NCI-H146 treated with DMSO at 0.1 percent for 48 hours (cell line): ENCODE data around the gene SLC43A1.

Experiments used
- DNase-seq: peaks from one replicate; lab custom pipeline; 2025; ENCODE audit not compliant: unreplicated experiment; lab: John Stamatoyannopoulos, UW

The SLC43A1 gene

DNA sequence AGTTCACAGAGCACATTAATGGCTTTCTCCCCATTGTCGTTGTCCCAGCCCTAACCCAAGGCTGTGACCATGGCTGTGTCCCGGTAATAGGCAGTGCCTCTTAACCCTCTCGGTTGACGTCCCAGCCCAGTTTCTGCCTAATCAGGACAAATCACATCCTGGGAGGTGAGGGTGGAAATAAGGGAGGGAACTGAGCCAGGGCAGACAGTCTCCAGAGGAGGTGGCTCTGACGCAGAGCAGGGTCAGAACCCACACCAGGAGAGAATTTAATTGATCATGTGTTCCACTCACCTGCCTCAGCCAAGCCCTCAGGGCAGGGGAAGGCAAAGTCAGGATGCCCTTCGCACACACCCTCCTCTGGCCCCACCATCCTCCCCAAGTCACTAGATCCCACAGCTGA is 17.0 kb downstream of the SLC43A1 start:
- no peak for DNase-seq

DNA sequence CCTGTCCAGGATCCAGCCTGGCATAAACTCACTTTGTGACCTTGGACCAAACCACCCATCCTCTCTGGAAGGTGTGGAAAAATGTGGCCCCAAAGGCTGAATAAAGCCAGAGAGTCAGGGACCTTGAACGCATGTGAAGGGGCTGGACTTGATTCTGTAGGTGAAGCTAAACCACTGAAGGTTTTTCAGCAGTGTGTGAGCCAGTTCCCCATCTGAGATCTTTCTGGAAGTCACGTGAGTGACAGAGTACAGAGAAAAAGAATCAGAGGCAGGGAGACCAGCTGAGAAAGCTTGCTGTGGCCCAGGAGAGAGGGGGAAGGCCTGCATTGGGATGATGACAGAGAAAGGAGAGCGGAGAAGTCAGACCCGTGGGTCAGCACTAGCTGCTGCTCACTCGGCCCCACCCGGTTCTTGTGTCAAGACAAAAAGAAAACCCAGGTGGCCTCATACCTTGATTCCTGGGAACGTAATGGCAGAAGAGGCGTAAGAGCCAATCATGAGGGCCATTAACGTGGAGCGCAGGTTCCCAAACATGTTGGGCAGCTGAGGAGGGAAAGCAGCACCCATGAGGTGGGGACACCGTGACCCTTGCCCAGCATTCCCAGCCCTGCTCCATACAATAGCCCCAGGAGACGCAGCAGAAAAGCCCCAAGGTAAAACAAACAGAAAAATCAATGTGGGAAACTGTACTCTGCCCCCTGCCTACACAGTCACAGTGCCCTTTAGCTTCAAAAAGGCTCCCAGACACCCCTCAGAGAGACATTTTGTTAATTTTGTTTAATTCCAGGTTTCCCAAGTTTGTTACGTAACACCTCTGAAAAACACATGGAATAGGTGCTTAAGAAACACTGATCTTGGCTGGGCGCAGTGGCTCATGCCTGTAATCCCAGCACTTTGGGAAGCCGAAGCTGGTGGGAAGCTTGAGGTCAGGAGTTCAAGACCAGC is 17.9 kb downstream of the SLC43A1 start:
- DNase-seq, result peak; percentile 82

DNA sequence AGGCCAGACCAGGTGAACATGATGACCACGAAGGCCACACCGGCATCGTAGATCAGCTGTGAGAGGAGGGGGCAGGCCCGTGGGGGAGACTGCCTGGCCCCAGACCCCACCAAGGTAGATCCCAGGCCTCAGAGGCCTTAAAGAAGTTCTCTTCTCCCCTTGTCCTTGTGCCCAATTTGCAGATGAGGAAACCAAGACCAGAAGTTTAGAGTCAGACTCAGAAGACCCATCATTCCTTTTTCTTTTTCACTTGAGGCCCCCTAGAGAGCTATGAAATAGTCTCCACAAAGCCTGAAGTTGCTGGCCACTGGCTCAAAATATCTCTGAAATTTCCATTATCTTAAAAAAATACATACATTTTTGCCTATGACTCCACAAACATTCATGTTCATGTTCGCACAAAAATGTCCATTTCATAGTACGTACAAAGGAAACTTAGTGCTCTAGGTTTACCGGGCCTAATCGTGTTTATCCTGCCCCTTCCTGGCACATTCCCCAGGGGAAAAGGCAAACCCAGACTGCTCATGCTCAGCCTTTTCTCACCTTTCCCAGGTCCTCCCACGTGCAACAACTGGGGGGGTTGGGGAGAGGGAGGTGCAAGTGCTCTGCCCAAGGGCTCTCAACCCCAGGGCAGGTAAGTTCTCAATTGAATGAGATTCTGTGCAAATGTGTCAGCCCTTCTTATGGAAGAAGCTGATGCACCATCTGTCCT is 19.2 kb downstream of the SLC43A1 start:
- DNase-seq, result no peak

DNA sequence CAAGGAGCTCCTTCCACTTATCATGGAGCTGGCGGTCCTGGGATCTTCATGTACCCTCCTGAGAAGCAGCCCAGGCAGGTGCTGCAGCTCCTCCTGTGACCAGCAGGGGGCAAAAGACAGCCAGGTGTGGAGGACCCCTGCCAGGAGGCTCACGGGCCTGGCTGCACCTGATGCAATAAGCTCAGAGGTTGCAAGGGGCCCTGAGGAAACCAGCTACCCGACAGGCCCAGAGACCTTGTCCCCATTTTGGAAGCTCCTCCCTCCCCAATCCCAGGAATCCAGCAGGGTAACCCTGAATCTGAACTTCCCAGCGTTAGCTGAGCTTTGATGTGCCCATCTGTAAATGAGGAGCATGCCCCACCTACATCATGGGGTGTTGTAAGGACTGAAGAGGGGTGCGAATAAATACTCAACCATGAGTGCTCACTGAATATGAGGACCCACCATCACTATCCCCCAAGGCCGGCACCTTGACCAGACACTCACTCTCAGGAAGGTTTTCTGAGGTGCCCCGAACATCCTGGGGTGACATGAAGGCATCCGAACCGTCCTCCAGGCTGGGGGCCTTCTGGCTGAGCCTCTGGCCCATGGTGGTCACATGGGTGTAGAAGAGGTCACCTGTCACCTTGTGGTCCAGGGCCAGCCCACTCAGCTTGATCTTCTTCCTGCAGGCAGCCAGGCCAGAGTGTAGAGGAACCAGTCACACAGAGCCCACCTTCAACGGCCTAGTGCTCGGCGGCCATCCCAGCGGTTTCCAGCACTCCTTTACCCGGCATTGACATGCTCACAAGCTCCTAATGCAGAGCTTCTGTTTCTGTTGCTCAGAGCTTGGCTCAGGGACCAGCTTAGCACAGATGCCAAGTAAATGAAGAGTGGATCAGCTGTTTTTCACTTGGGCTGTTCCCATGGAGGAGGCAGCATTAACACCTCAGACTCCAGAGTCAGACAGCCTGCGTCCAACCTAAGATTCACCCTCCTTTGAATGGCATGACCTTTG is 21.7 kb downstream of the SLC43A1 start:
- DNase-seq, result peak; percentile 34

DNA sequence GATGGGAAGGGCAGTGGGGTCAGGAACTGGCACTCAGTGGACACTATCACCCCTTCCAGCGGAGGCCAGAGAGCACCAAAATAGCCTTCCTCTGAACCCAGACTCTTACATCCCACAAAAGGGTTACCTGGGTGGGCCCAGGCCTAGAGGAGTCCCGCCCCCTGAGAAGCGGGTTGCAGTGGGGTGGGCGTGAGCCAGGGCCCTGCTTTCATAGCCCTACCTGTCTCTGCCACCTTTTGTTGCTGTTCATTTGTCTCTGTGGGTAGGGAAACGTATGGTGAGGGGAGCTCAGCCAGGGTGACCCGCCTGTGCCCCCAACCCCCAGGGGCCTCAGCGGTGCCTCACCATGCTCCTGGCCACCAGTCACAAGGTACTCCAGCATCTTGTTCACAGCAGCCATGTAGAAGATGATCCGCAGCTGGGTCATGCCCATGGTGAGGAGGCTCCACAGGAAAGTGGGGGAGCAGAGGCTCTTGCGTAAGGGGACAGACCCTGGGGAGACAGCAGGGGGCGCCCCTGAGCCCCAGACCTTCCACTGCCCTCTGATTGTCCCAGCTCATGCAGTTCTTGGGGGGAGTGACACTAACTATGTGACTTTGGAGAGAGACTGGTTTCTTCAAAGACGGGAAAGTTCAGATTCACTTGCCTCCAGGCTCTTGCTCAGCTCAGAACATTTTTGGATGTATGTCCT is 24.0 kb downstream of the SLC43A1 start:
- no peak for DNase-seq

DNA sequence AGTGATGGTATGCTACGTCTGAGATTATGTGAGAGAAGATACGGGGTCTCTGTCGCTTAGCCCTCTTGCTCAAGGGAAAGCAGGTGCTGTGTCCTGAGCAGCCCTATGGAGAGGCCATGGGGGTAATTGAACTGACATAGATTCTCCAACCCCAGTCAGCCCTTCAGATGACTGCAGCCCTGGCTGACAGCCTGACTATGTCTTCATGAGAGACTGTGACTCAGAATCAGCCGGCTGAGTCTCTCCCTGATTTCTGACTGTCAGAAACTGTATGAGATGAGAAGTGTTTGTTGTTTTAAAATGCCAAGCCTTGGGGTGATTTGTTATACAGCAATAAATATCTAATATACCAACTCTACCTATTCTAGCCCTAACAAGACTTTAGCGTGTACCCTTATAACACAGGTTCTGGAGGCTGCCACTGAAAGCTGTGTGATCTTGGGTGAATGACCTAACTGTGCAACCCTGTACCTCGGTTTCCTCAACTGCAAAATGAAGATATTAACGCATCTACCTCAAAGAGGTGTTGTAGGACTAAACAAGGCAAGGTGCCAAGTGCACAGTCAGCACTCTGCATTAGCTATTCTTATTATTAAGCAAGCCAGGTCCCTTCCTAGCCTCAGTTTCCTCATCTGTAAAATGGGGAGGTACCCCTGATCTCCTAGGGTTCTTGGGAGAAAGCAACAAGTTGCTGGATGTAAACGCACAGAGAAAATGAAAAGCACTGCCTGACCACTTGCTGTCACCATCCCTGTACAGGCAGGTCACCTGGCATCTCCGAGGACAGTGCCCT is 24.9 kb downstream of the SLC43A1 start:
- no peak for DNase-seq

DNA sequence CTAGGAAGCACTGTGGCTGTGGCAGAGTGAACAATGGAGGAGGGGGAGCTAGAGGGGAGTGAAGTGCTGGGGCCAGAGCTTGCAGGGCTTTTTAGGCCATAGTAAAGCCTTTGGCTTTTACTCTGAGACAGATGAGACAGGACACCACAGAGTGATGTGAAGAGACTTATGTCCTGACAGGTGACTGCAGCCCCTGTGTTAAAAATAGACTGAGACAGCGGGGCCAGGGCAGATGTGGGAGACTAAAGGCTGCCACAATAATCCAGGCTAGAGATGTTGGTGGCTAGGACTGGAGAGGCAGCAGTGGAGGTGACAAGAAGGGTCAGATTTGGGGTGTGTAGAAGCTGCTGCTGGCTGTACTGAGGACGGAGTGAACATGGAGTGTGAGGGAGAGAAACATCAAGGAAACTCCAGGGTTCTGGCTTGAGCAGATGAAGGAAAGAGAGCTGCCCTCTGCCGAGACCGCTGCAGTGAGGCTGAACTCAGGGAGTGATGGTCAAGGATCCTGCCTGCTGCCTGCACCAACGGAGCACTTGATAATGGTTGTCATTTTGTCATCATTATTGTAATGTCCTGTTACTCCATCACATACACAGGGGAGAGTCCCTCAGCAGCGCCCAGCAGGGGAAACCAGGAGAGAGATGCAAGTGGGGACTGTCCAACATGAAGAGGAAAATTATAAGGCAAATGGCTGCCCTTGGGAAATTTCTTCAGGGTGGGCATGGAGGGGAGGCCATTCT is 27.4 kb downstream of the SLC43A1 start:
- no peak for DNase-seq

DNA sequence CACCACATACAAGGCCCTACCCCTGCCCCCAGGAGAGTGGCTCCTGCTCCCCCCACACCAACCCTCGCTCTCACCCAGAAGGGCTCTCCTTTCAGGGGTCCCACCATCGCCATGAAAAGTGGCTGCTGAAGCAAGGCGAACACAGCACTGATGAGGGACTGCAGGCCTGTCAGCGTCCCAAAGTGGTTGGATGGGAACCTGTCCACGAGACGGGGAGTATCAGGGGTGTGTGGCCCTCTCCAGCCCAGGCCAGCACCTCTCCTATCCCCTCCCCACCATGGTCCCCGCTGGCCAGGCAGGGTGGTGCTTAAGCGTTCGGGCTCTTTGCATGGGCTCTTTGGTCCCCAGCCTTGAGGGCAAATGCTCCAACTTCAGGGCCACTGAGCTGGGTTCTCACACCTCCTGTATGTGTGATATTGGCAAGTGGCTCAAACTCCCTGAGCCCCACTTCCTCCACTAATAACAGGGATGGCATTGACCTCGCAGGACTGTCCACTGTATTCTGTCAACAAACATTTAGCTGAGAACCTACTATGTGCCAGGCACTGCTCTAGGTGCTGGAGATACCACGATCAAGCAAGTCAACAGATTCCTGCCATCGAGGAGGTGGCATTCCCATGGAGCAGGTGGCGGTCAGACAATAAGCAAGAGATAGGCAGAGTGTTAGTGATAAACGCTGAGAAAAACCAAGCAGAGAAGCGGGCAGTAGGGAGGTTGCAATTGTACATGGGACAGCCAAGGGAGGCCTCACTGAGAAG is 28.3 kb downstream of the SLC43A1 start:
- DNase-seq, result no peak

DNA sequence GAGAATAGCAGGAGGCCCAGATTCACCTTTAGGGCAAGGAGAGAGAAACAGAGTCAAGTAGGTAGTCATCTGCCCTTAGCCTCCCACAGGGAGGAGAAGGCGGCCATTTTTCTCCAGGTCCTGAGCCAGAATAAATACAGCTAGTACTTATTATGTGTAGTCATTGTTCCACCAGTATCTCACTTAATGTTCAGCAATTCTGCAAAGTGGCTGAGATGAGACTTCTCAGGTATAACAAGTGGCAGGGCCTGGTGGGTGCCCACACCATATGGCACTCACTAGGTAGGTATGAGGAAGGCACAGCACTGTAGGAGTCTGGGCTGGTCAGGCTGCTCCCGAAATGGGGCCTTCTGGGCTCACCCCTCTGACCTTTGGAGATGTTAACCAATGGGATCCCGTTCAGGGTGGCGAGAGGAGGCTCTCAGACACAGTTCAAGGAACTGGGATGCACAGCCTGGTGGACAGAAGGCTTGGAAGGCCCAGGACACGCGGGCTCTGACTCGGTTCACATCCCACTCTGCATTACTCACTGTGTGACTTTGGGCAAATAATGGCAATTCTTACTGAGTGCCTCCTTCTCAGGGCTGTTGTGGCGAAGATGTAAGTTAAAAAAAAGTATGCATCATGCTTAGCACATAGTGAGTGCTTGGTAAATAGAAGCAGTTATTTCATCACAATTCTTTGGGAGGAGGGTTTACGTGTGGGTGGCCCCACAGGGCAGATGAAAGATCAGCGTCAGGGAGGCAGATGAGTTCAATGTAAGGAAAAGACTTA is 30.1 kb downstream of the SLC43A1 start:
- no peak for DNase-seq

DNA sequence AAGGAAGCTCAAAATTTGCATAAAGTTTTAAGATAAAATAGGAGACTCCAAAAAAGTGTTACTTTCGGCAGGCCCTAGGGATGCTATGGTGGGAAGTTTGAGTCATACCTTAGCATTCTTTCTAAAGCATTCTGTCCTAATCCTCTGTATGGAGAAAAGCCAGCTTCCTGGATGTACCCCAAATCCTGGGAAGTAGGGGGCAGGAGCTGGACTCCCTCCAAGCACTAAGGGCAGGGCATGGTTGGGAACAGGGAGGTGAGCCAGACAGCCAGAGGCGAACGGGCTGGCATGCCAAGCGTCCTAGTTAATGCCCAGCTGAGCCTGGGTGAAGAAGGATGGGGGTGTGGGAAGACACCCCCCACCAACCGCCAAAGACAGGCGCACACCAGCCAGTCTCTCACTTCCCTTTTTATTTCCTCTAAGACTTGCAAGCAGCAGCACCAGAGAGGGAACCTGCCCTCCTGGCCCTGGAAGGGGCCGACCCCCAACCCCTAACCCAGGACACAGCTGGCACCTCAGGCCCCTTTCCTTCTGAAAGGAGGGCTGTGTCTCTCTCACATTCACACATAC is 31.3 kb downstream of the SLC43A1 start:
- no peak for DNase-seq

DNA sequence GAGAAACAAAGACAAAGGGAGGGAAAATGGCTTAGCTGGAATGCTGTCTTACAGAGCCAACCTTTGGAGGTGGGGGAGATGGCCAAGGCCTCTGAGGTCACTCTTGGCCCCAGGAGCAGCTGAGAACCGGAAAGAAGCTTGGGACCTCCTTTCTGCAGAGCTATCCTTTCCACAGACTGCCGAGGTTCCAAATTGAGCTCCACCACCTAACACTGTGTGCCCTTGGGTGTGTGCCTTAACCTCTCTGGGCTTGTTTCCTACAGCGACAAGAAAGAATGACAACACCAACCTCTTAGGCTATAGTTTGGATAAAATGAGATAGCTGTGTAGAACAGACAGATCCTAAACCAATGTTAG is 32.0 kb downstream of the SLC43A1 start:
- DNase-seq, result no peak

DNA sequence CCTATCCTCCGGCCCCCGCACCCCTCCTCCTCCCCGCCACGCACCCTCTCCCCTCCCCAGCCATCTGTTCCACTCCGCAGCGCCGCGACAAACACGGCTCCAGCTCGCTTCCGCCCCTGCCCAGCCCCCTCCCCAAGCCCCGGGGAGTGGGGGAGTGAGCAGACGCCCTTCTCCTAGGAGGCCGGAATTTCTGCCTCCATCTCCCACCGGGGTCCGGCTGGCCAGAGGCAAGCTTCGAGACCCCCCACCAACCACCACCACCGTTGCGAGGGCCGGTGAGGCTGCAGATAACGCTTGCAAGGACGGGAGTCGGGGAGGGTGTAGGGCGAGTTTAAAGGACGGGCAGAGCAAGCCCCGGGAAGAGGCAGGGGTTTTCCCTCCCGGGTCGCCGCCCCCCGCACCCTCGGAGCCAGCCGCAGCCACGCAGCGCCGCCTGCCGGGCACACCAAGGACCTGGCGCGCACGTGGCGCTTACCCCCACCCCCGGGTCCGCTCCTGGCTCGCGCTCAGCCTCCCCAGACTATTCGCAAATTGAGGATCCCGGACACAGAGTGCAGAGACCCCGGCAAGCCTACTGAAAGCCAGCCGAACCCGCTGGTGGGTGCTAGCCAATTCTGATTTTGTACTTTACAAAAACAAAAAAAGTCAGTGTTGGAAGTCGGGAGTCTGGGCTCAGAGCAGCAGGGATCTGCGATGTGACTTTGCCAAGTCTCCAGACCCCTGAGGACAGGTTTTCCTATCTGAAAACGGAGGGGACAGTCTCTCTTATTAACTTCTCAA is 32.5 kb downstream of the SLC43A1 start:
- DNase-seq, result peak; percentile 26

DNA sequence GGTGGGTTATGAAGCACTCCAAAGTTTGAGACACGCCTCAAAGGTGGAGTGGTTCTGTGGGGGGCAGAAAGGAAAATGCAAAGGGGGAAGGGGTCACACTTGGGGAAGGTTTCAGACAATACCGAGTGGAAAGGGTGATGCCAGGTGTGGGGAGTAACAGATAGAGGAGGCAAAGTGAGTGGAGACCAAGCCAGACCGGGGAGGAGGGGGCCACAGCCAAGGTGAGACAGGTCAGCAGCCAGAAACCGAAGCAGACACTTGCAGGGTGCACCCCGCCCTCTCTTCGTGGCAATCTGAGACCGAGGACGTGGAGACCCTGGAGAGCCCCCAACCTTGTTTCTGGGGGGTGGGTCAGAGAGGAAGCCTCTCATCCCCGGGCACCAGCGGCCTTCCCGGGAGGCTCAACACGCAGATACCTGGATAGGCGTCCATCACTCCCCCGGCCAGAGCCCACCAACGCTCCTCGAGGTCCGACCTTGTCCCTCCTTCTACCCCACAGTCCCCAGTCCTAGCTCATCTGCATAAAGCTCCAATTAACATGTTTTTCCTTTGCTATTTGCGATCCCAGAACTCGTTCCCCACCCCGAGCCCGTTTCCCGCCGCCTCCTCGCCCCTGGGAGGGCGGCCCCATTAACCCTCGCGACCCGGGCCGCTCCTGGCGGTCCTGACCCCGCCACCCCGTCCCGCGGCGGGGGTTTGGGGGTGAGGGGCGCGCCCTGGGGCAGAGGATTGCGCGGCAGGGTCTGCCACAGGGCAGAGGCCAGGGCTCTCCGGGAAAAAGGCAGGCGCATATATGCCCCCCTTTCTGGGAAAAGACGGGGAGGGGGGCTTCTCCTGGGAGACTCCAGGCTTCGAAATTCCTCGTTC is 33.4 kb downstream of the SLC43A1 start:
- no peak for DNase-seq

DNA sequence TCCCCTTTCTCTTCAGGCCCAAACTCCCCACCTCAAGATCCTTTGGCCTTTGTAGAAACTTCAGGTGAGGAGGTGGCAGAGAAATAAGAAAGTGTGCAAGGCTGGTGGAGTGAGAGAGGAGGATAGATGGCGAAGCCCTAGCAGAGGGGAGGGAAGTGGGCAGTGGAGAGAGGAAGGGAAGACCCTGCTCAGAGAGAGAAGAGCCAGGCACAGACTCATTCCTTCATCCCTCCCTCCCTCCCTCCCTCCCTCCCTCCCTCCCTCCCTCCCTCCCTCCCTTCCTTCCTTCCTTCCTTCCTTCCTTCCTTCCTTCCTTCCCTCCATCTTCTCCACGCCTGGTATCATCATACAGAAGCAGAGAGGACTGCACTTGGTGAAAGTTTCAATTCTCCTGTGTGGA is 34.2 kb downstream of the SLC43A1 start:
- no peak for DNase-seq

DNA sequence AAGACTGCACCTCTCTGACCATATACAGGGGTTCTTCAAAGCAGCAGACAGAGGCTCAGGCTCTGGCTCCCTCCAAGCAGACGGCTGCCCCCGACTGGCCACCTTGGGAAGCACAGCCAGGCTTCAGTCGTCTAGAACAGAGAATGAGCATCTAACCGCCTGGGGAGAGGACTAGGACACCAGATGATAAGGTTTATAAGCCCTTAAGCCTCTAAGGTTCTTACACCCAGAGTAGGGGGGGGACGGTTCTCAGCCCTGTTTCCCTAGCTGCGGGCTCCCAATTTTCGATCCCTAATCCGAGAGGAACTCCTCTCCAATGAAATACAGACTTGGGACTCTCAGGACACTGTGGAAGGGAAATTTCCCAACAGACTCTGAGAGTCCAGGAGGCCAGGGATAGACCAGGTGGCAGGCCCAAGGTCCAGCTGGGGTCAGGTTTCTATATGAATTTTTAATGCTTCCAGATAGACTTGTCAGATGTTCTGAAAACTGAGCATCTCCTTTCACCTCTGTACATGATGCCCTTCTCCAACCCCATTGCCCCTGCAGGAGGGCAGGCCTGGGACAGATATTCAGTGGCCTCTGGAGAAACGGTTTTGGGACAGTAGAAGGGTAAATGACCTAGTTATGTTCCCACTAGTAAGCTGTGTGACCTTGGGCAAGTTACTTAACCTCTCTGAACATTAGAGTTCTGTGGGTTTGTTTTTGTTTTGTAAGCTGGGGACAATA is 34.9 kb downstream of the SLC43A1 start:
- no peak for DNase-seq
